ENCODE measurements around the gene TSPAN18. TPM values are rescaled to one million over a fixed set of nuclear protein-coding genes. Genes with fewer than 3 reads are reported as not detected.

The TSPAN18 gene
- total RNA-seq, 1 donor from 2014 or later: 12.8 TPM

DNA sequence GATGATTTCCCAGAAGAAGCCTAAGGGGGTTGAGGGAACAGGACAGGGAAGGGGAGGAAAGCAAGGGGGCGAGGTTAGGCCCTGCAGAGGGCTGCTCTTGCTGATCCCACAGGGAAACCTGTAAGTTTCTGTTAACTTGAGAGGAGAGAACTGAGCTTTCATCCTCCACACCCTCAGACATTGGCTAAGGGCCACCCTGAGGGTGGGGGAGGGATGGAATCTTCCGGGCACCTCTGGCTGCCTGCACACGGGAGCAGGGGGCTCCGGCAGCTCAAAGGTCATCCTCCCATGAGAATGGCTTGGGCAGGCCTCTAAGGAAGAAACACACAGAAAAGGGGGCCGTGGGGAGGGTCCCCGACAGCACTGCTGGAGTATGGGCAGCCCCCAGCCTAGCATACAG lies 108.1 kb downstream of the TSPAN18 start:
- Histone ChIP-seq H3K36me3 (no peaks in the 10 kb centered on the region), H3K27ac (no peak overlapping the region), H3K9me3 (no peaks in the 10 kb centered on the region), H3K4me3 (no peak overlapping the region), H3K4me1 (no peaks in the 10 kb centered on the region), H3K27me3 (no peaks in the 10 kb centered on the region)
- TF ChIP-seq POLR2A (IDR thresholded peaks at IDR 0.05) (no peak), CTCF (IDR thresholded peaks at IDR 0.05) (no peak), POLR2AphosphoS5 (IDR thresholded peaks at IDR 0.05; ENCODE audit: insufficient read depth in 1 of 2, low read depth in 1 of 2) (no peak)
- intact Hi-C loops (cut with DNase I): no loop called here
- DNase-seq (ENCODE audit: extremely low spot score in 2 of 2): no peak

DNA sequence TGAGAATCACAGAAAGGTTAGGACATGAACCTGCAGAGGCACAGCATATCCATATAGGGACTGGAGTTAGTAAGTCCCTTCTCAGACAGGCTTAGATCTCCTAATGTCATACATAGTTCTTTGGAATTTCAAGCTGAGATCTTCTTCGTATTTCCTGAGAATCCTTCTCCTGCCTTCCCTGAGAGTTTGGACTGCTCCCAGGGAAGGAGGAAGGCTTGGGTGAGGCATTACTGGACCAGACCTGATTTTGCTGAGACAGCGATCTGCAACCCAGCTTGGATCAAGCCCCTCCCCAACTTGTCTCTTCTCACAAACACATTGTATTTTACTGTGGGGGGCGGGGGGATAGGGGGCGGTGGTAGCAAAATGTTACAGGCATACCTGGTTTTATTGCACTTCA lies 108.5 kb downstream of the TSPAN18 start:
- intact Hi-C loops (cut with DNase I): no loop called here
- Histone ChIP-seq H3K27me3 (no peaks in the 10 kb centered on the region), H3K9me3 (no peaks in the 10 kb centered on the region), H3K4me1 (no peaks in the 10 kb centered on the region), H3K36me3 (no peaks in the 10 kb centered on the region), H3K27ac (no peak overlapping the region), H3K4me3 (no peak overlapping the region)
- TF ChIP-seq POLR2A (IDR thresholded peaks at IDR 0.05): no peak
- no peak for TF ChIP-seq POLR2AphosphoS5 (IDR thresholded peaks at IDR 0.05; ENCODE audit: insufficient read depth in 1 of 2, low read depth in 1 of 2)
- TF ChIP-seq CTCF (IDR thresholded peaks at IDR 0.05): no peak
- DNase-seq (ENCODE audit: extremely low spot score in 2 of 2): no peak

DNA sequence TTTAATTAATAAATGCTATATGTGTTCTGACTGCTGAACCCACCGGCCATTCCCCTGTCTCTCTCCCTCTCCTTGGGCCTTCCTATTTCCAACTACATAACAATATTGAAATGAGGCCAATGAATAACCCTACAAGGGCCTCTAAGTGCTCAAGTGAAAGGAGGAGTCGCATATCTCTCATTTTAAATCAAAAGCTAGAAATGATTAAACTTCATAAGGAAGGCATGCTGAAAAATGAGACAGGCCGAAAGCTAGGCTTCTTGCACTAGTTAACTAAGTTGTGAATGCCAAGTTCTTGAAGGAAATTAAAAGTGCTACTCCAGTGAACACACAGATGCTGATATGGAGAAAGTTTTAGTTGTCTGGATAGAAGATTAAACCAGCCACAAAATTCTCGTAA lies 109.2 kb downstream of the TSPAN18 start:
- Histone ChIP-seq H3K27me3 (no peaks in the 10 kb centered on the region), H3K36me3 (no peaks in the 10 kb centered on the region), H3K9me3 (no peaks in the 10 kb centered on the region), H3K4me1 (no peaks in the 10 kb centered on the region), H3K27ac (no peak overlapping the region), H3K4me3 (no peak overlapping the region)
- intact Hi-C loops (cut with DNase I): no loop called here
- TF ChIP-seq POLR2AphosphoS5 (IDR thresholded peaks at IDR 0.05; ENCODE audit: insufficient read depth in 1 of 2, low read depth in 1 of 2) (no peak), CTCF (IDR thresholded peaks at IDR 0.05) (no peak), POLR2A (IDR thresholded peaks at IDR 0.05) (no peak)
- DNase-seq (ENCODE audit: extremely low spot score in 2 of 2): no peak

GRCh38 chr11:44837661-44838060 lies 110.9 kb downstream of the TSPAN18 start:
- Histone ChIP-seq H3K36me3 (no peaks in the 10 kb centered on the region), H3K4me1 (no peaks in the 10 kb centered on the region), H3K9me3 (no peaks in the 10 kb centered on the region), H3K27ac (no peak overlapping the region), H3K27me3 (no peaks in the 10 kb centered on the region), H3K4me3 (no peak overlapping the region)
- no peak for DNase-seq (ENCODE audit: extremely low spot score in 2 of 2)
- intact Hi-C loops (cut with DNase I): no loop called here
- TF ChIP-seq POLR2A (IDR thresholded peaks at IDR 0.05) (no peak), POLR2AphosphoS5 (IDR thresholded peaks at IDR 0.05; ENCODE audit: insufficient read depth in 1 of 2, low read depth in 1 of 2) (no peak), CTCF (IDR thresholded peaks at IDR 0.05) (no peak)

GRCh38 chr11:44839458-44840084 lies 112.8 kb downstream of the TSPAN18 start:
- H3K4me1 ChIP-seq: no peaks in the 10 kb centered on the region
- no peak overlapping the region for H3K27ac ChIP-seq
- TF ChIP-seq CTCF (IDR thresholded peaks at IDR 0.05): no peak
- no peak for TF ChIP-seq POLR2A (IDR thresholded peaks at IDR 0.05)
- no peaks in the 10 kb centered on the region for H3K9me3 ChIP-seq
- H3K27me3 ChIP-seq: no peaks in the 10 kb centered on the region
- intact Hi-C loops (cut with DNase I): no loop called here
- no peak for DNase-seq (ENCODE audit: extremely low spot score in 2 of 2)
- H3K36me3 ChIP-seq: no peaks in the 10 kb centered on the region
- no peak overlapping the region for H3K4me3 ChIP-seq

Data from vagina (tissue), 2 donors.